Endothelial cell of umbilical vein (primary cell): ENCODE results near the gene EXD1. TPM values are rescaled to one million over a fixed set of nuclear protein-coding genes. Genes with fewer than 3 reads are reported as not detected.

ENCODE experiments used
- BruUV-seq: library from RNA; stranded (reverse); fragments of 400-500 nt; replicated peaks from 2 replicates; lab custom pipeline; 2021; lab: Mats Ljungman, UMichigan
- CTCF ChIA-PET: fragments of 300-600, 350-600 bp; sonication (Branson Sonifier 250); formaldehyde crosslinking; loops from one replicate; lab custom pipeline; 2021; ENCODE audit warnings: antibody characterized with exemption, inconsistent platforms; lab: Charles Lee
- POLR2A ChIA-PET: fragments of 300-600, 350-600 bp; sonication (Branson Sonifier 250); formaldehyde crosslinking; loops from one replicate; lab custom pipeline; 2021; ENCODE audit warnings: antibody characterized with exemption, inconsistent platforms; lab: Charles Lee
- DNase-seq: peaks from one replicate; pipeline ENCODE4 v3.0.0-alpha.2; 2011; ENCODE audit warnings: low read depth, low spot score
- FAIRE-seq: peaks from 2 replicates; lab custom pipeline; 2011; peaks lifted over from hg19 to GRCh38; lab: Jason Lieb, UNC
- H2AFZ ChIP-seq: 2 replicates; pipeline ENCODE4 v1.6.0; 2012; ENCODE audit warnings: low read depth, low read length, control low read depth, inconsistent platforms
- H3K27ac ChIP-seq: 2 replicates; pipeline ENCODE4 v1.5.1; 2011; ENCODE audit warnings: low read depth, mild to moderate bottlenecking, control low read depth, low read length, moderate library complexity; ENCODE audit not compliant: insufficient read depth
- H3K27me3 ChIP-seq, 2 experiments: 2 replicates each; pipeline versions ENCODE4 v1.6.0 to v1.6.1; 2011; ENCODE audit warnings: low read length in 2 of 2, mixed read lengths in 1 of 2; ENCODE audit not compliant: control insufficient read depth in 2 of 2, insufficient read depth in 2 of 2
- H3K36me3 ChIP-seq, 2 experiments: 2 replicates in 1 of 2; 3 replicates in 1 of 2; pipeline ENCODE4 v1.5.1; 2011; ENCODE audit warnings: low read length in 2 of 2, mild to moderate bottlenecking in 1 of 2, moderate library complexity in 1 of 2; ENCODE audit not compliant: control insufficient read depth in 2 of 2, insufficient read depth in 2 of 2; ENCODE audit errors: extremely low read depth in 1 of 2
- H3K4me1 ChIP-seq: 3 replicates; pipeline ENCODE4 v1.5.1; 2011; ENCODE audit warnings: mild to moderate bottlenecking, low read length; ENCODE audit not compliant: control insufficient read depth, insufficient read depth; ENCODE audit errors: extremely low read depth
- H3K4me2 ChIP-seq: 2 replicates; pipeline ENCODE4 v1.6.1; 2011; ENCODE audit warnings: low read length, control low read depth, mixed read lengths; ENCODE audit not compliant: insufficient read depth
- H3K4me3 ChIP-seq, 3 experiments: fragments of 200-600 bp in 1 of 3; sonication (generic), shearing (Covaris generic) in 1 of 3; replicated peaks in 1 of 3; 2 replicates each; pipeline ENCODE4 v1.5.1; 2011 to 2016; ENCODE audit warnings: control low read depth in 3 of 3, low read length in 3 of 3, mild to moderate bottlenecking in 2 of 3, inconsistent platforms in 1 of 3, low read depth in 1 of 3, moderate library complexity in 1 of 3; ENCODE audit not compliant: insufficient read depth in 1 of 3
- H3K79me2 ChIP-seq: 2 replicates; pipeline ENCODE4 v1.6.0; 2012; ENCODE audit warnings: low read length, inconsistent platforms; ENCODE audit not compliant: control insufficient read depth, insufficient read depth
- H3K9ac ChIP-seq: replicated peaks from 2 replicates; pipeline ENCODE3; 2011; ENCODE audit warnings: low read length, control low read depth; ENCODE audit not compliant: insufficient read depth; ENCODE audit errors: extremely low read depth
- H3K9me1 ChIP-seq: replicated peaks from 3 replicates; pipeline ENCODE4 v1.6.0; 2011; ENCODE audit warnings: mild to moderate bottlenecking, low read length; ENCODE audit not compliant: control insufficient read depth, insufficient read depth; ENCODE audit errors: extremely low read depth
- H3K9me3 ChIP-seq: replicated peaks from 2 replicates; pipeline ENCODE4 v1.5.1; 2012; ENCODE audit warnings: low read length, inconsistent platforms; ENCODE audit not compliant: control insufficient read depth, insufficient read depth
- H4K20me1 ChIP-seq: replicated peaks from 2 replicates; pipeline ENCODE3; 2011; ENCODE audit warnings: mild to moderate bottlenecking, low read length; ENCODE audit not compliant: control insufficient read depth, insufficient read depth; ENCODE audit errors: extremely low read depth
- CTCF ChIP-seq, 2 donors: IDR thresholded peaks; 1 replicate in 1 of 2; 2 replicates in 1 of 2; pipeline ENCODE4 v1.5.1; 2011; ENCODE audit warnings: low read length in 2 of 2, mild to moderate bottlenecking in 2 of 2, moderate library complexity in 2 of 2, control low read depth in 1 of 2, inconsistent platforms in 1 of 2, low read depth in 1 of 2; ENCODE audit not compliant: insufficient read depth in 1 of 2; ENCODE audit errors: extremely low read depth in 1 of 2
- EZH2 ChIP-seq: IDR thresholded peaks from 2 replicates; pipeline ENCODE4 v1.6.1; 2012; ENCODE audit warnings: borderline replicate concordance, low read depth, mild to moderate bottlenecking, moderate library complexity, low read length, inconsistent platforms; ENCODE audit not compliant: severe bottlenecking
- FOS ChIP-seq: IDR thresholded peaks from 2 replicates; pipeline ENCODE4 v1.6.1; 2011; ENCODE audit warnings: mild to moderate bottlenecking, low read length, moderate library complexity, borderline replicate concordance; ENCODE audit not compliant: insufficient read depth
- GATA2 ChIP-seq: IDR thresholded peaks from 2 replicates; pipeline ENCODE4 v1.7.0; 2011; ENCODE audit warnings: low read depth, mild to moderate bottlenecking, moderate library complexity, mixed read lengths, low read length; ENCODE audit not compliant: insufficient read length, insufficient read depth
- JUN ChIP-seq: IDR thresholded peaks from 2 replicates; pipeline ENCODE4 v1.6.1; 2011; ENCODE audit warnings: borderline replicate concordance, low read depth; ENCODE audit not compliant: insufficient read length, insufficient read depth
- MAX ChIP-seq: IDR thresholded peaks from 2 replicates; pipeline ENCODE4 v1.6.1; 2011; ENCODE audit not compliant: insufficient read depth, insufficient read length
- MYC ChIP-seq: IDR thresholded peaks from one replicate; pipeline ENCODE4 v1.6.1; 2011; ENCODE audit warnings: mild to moderate bottlenecking, low read depth, low read length
- POLR2A ChIP-seq: IDR thresholded peaks from 2 replicates; pipeline ENCODE4 v1.6.1; 2012; ENCODE audit warnings: low read depth, mild to moderate bottlenecking, control low read depth, low read length
- POLR2AphosphoS5 ChIP-seq: IDR thresholded peaks from 2 replicates; pipeline ENCODE4 v1.6.1; 2012; ENCODE audit warnings: low read depth, mild to moderate bottlenecking, control low read depth, low read length, moderate library complexity; ENCODE audit not compliant: insufficient read depth
- dilution Hi-C: fragments of 300-500 bp; cut with MboI; formaldehyde crosslinking; loops from one replicate; pipeline ENCODE4 v1.15.0; 2019; ENCODE audit warnings: low sequenced_read_pairs; ENCODE audit not compliant: extremely low pct_ligation_motif_present
- intact Hi-C: fragments of 100-400 bp; cut with micrococcal nuclease; formaldehyde crosslinking; loops from one replicate; pipeline ENCODE4 v1.10.0; 2022
- polyA plus RNA-seq, 4 experiments: library from polyadenylated mRNA; depleted of rRNA in 3 of 4; stranded (reverse) in 3 of 4; unstranded in 1 of 4; fragments of >200 nt; gene quantifications; 2 replicates each; pipeline versions ENCODE4 v1.2.1 to v1.2.3, GENCODE V29; 2011 to 2012; ENCODE audit warnings: missing spikeins in 1 of 4
- total RNA-seq: library from RNA; stranded (reverse); gene quantifications from 2 replicates; pipeline ENCODE4 v1.2.3, GENCODE V29; 2021

The EXD1 gene
- total and polyA plus RNA-seq, 2 donors (not counting 3 experiments of a cell fraction or from before 2014, with no cell fraction given): not detected

- POLR2A ChIA-PET: no interaction called here
- Histone ChIP-seq H3K4me3 (no peak overlapping the region), H3K27me3 (peaks cover 17 to 19% of the 10 kb centered on the region in 2 experiments), H3K9me1 (no peaks in the 10 kb centered on the region), H3K79me2 (no peaks in the 10 kb centered on the region), H3K9me3 (no peaks in the 10 kb centered on the region), H3K4me1 (no peaks in the 10 kb centered on the region), H3K36me3 (no peaks in the 10 kb centered on the region), H3K27ac (no peak overlapping the region), H2AFZ (no peak overlapping the region), H3K9ac (no peak overlapping the region), H3K4me2 (no peak overlapping the region), H4K20me1 (no peaks in the 10 kb centered on the region)
- no peak for FAIRE-seq
- BruUV-seq: no TSS peak
- intact Hi-C loops: no loop called here
- TF ChIP-seq POLR2AphosphoS5 (no peak), MAX (no peak), POLR2A (no peak), JUN (no peak), CTCF (IDR thresholded peaks at IDR 0.05; ENCODE audit: extremely low read depth in 1 of 2, insufficient read depth in 1 of 2, low read depth in 1 of 2, low read length in 2 of 2) (no peak), EZH2 (no peak), FOS (no peak), MYC (no peak), GATA2 (no peak)
- dilution Hi-C loops: no loop called here
- CTCF ChIA-PET: interaction anchor here (0.9 kb wide), 1 partner anchor 144 kb away, joined by 4 read pairs; no protein-coding TSS in a partner anchor
- no peak for DNase-seq
Observed at GRCh38 chr15:41215708-41216107, 14.8 kb downstream of the EXD1 start.
